GM12891 (cell line): Measurements from ENCODE around the gene HMGXB3.
A peak's percentile ranks its signal among the peaks of the same experiment; 100 is the strongest.

ENCODE experiments used
- DNase-seq: peaks from one replicate; pipeline ENCODE4 v3.0.0; 2011; ENCODE audit warnings: low spot score; ENCODE audit not compliant: insufficient read length
- FAIRE-seq: peaks from 2 replicates; lab custom pipeline; 2011; peaks lifted over from hg19 to GRCh38; lab: Jason Lieb, UNC
- PAX5 ChIP-seq: IDR thresholded peaks from 2 replicates; pipeline ENCODE4 v1.6.1; 2011; ENCODE audit warnings: low read length, moderate library complexity, mild to moderate bottlenecking; ENCODE audit not compliant: insufficient read depth, severe bottlenecking
- POLR2A ChIP-seq: IDR thresholded peaks from 2 replicates; pipeline ENCODE4 v1.6.1; 2011; ENCODE audit warnings: low read depth, low read length, control low read depth
- POLR2AphosphoS5 ChIP-seq: IDR thresholded peaks from 2 replicates; pipeline ENCODE4 v1.6.1; 2011; ENCODE audit warnings: low read depth, low read length, control low read depth
- POU2F2 ChIP-seq: IDR thresholded peaks from 2 replicates; pipeline ENCODE4 v1.6.1; 2011; ENCODE audit warnings: low read depth, mild to moderate bottlenecking, control low read depth, low read length, moderate library complexity
- SPI1 ChIP-seq: IDR thresholded peaks from 2 replicates; pipeline ENCODE4 v1.6.1; 2011; ENCODE audit warnings: low read depth, low read length, control low read depth
- TAF1 ChIP-seq: IDR thresholded peaks from 2 replicates; pipeline ENCODE4 v1.6.1; 2011; ENCODE audit warnings: low read depth, low read length, control low read depth

Gene HMGXB3

DNA sequence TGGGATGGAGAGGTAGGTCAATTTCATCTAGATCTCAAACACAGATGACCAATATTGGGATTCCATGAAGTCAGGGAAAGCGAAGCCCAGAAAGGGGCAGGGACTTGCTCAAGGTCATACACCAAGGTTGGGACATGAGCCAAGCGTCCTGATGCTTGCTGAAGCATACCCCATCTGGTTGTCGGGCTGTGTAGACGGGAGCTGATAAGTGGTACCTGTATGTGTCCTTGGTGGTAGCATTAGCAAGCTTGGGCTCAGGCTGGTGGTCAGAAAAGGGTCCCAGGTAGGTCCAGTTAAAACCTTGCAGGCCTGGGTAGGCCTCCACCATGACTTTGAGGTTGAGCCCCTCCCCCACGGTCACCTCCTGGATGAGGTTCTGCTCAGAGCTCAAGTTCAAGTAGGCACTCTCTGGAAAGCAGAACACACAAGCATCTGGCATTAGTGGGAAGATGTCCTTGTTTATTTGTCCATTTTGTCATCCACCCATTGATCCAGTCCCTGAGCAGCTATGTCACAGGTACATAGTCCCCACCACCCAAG lies 72.6 kb downstream of the HMGXB3 start:
- TF ChIP-seq POLR2AphosphoS5 = no peak
- no peak for TF ChIP-seq POLR2A
- TF ChIP-seq SPI1 = no peak
- TF ChIP-seq TAF1 = no peak
- no peak for TF ChIP-seq PAX5
- no peak for TF ChIP-seq POU2F2
- FAIRE-seq (no peak), DNase-seq (no peak)

DNA sequence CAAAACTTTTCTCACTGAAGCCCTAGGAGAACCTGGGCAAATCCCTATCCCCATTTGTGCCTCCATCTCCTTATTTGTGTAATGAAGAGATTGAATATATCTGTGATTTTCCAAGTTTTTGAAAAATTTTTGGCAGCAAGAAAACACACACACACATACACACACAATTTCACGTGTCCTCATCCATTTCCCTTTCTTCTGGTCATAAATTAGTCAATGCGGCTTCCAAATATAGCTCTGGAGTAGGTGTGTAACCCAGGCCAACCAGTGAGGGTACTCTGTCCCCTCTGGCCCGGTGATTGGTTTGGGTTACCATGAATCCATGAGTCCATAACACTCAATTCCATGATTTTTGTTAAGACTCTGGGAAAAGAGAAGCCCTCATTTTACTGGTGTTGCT lies 73.1 kb downstream of the HMGXB3 start:
- DNase-seq (no peak), FAIRE-seq (no peak)
- TF ChIP-seq TAF1 (no peak), POU2F2 (no peak), POLR2A (no peak), PAX5 (no peak)

DNA sequence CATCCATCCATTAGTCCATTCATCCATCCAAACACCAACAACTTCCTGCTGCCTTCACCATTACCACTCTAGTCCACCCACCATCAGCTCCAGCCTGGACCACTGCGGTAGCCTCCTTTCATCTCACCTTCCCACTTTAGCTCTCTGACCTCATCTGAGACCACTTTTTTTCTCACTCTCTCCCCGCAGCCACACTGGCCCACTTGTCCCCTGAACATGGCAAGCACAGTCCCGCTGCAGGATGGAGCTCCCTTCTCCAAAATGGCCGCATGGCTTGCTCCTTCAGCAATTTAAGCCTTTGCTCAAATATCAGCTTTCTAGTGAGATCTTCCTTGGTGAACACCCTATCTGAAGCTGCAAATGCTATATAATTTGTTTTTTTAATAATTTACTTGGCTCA lies 74.7 kb downstream of the HMGXB3 start:
- TF ChIP-seq POLR2AphosphoS5 (no peak), POLR2A (no peak), POU2F2 (no peak), PAX5 (no peak), SPI1 (no peak), TAF1 (no peak)
- no peak for FAIRE-seq
- DNase-seq = no peak

DNA sequence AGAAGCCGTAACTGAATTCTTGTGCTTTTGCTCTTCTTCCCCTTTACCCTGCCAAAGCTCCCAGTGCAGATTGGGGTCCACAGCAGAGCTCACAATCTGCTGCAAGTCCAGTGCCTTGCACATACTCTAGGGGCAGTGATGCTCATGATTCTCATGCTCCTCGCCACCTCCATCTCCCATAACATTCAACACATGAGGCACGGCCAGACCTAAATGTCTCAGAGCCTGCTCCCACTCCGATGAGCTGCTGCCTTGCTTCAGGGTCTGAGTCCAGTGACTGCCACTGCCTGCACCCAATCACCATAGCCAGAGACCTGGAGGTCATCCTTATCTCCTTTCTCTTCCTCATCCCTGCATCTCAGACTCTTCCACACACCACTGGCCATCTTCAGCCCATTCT lies 75.3 kb downstream of the HMGXB3 start:
- TF ChIP-seq POLR2AphosphoS5 (no peak), SPI1 (no peak), POLR2A (no peak), TAF1 (no peak), PAX5 (no peak), POU2F2 (no peak)
- DNase-seq = no peak
- peak; percentile 43 for FAIRE-seq

DNA sequence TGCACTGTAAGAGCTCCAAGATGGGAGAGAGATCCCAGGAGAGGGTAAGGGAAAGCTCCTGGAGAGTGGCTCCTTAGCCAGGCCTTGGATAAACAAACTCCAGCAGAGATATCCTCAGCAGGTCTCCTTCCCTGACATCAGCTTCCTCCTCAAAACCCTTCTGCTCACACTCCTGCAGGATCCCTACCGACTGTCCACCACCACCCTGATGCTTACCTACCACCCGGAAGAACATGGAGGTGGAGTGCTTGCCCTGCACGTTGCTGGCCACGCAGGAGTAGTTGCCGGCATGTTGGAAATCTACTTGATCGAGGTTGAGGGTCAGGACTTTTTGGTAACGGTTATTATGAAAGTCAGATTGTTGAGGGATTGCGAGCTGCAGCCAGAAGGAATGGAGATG lies 76.5 kb downstream of the HMGXB3 start:
- FAIRE-seq = no peak
- TF ChIP-seq TAF1 (no peak), PAX5 (no peak), POU2F2 (no peak), POLR2A (no peak), POLR2AphosphoS5 (no peak), SPI1 (no peak)
- DNase-seq = no peak

DNA sequence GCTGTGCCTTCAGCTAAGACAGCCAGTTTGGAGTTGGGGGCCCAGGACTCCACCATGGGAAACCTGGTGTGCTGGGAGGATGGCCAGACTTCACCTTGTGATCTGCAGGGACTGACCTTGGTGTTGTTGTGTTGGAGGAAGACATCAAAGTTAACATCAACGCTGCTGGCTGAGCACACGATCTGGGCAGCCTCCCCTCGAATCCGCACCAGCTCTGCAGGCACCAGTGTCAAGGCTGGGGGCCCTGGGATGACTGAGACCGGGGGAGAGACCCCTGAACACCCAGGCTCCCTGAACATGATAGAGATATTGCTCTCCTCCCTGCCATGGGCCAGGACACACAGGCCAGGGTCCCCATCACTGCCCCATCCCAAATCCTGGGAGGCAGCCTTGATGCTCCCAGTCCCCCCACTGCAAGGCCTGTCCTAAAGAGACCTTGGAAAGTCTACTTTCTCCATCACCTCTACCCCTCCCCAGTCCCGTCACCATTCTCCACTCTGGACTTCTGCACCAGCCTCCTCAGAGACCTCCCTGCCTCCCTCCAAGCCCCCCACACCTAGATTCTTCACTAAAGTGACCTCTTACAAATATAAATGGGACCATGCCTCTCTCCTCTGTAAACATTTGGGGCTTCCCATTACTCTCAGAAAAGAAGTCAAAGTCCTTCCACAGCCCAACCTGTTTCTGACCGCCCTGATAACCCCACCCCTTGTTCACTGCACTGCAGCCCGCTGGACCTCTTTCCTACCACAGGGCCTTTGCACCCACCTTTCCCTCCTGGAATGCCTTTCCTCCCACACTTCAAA lies 77.7 kb downstream of the HMGXB3 start:
- FAIRE-seq = no peak
- TF ChIP-seq POU2F2 (no peak), POLR2AphosphoS5 (no peak), PAX5 (no peak), SPI1 (no peak), TAF1 (no peak), POLR2A (no peak)
- DNase-seq = no peak

DNA sequence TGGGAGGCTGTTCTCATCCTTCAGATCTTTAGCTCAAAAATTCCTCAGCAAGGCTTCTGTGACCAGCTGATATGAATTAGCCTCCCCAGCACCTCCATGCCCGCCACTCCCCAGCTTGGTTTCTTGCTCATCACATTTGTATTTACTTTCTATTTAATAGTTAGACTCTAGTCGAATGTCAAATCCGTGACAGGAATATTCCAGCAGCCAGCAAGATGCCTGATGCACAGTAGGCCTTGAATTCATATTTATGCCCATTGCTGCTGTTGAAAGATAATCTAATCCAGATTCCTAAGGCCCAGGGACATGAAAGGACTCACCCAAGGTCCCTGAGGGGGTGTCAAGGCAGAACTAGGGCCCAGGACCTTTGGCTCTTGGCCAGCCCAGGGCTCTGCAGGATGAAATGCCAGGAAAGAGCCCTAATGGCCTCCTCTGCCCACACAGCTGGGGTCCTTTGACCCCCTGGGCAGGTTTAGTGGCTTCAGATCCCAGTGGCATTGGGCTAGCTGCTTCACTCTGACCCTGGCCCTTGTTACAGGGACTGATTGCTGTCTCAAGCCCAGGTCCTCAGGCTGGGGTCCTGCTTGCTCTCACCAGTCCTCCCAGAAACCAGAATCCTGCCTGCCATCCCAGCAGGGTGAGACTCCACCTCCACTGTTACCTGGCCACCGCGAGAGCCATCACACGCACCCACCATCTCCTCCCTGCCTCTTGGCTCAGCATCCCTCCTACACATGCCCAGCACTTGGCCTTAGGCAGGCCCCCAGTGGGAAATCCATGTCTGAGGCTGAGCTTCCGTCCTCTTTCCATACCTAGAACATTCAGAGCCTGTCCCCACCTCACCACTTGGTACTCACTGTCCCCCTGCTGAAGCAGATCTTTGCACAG lies 78.5 kb downstream of the HMGXB3 start:
- FAIRE-seq (no peak), DNase-seq (no peak)
- TF ChIP-seq TAF1 = no peak
- no peak for TF ChIP-seq PAX5
- TF ChIP-seq POLR2A = no peak
- no peak for TF ChIP-seq SPI1
- TF ChIP-seq POU2F2 = no peak
- TF ChIP-seq POLR2AphosphoS5 = no peak

DNA sequence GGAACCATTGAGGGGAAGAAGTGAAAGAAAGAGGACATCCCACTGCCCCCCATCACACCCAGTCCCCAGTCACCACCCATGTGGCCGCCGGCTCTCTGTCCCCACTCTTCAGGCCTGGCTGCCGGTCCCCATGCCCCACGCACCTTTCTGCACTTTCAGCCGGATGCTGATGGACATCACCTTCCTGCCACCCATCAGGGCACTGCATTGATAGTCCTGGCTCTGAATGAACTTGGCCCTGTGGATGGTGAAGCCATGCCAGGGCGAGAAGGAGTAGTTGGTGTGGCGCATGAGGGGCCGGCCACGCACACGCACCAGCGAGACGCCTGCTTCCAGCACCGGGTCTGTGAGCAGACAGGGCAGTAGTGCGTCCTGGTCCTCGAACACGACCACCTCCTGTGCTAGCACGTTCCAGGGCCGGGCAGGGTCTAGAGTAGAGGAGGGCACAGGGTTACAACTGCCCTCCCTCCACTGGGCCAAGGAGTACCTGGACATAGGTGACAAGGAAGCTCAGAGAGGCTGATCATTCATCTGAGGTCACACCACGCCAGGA lies 79.4 kb downstream of the HMGXB3 start:
- no peak for FAIRE-seq
- no peak for TF ChIP-seq SPI1
- TF ChIP-seq POU2F2 = no peak
- no peak for TF ChIP-seq POLR2AphosphoS5
- TF ChIP-seq POLR2A = no peak
- TF ChIP-seq TAF1 = no peak
- no peak for TF ChIP-seq PAX5
- no peak for DNase-seq

DNA sequence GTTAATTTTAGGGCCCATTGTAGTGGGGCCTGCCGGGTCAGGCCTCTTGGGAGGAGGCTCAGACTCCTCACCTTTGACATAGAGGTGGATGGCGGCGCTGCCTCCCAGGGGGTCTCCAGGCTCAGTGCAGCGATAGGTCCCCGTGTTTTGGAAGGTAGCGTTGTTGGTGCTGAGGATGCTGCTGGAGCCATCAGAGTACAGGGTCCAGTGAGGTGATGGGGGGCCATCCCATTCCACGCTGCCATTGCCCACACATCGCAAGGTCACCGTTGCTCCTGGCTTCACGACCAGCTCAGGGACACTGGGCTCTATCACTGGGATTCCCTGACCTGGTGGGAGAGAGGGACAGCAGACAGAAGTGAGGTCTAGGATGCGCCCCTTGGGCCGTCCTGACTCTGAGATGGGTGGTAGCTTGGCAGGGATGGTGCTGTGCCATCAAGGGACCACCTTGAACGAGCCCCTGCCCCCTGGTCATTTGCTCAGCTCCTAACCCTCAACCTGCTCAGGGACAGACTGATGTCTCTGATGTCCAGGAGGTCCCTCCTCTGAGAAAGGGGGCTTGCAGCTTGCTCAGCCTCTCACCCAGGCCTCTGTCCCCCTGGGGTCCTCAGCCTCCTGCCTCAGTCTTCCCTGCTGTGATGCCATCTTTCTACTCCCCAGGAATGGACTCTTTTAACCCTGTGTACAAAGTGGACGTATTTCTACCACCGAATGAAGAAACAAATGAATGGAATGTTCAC lies 80.3 kb downstream of the HMGXB3 start:
- peak; percentile 66 for FAIRE-seq

More for the DNA sequence above, 80.3 kb downstream of the HMGXB3 start:
- TF ChIP-seq TAF1 (no peak), POLR2A (no peak), SPI1 (no peak), PAX5 (no peak), POLR2AphosphoS5 (no peak), POU2F2 (no peak)
- DNase-seq = no peak
